Right lobe of liver (tissue), 4 donors: ENCODE results near the gene GALK1.

ENCODE experiments used
- CTCF ChIP-seq, 4 donors: fragments of 200-600 bp in 3 of 4; fragments of 450-650 bp in 1 of 4; IDR thresholded peaks; one replicate each; pipeline versions ENCODE4 v1.5.1 to v1.8.0; 2016 to 2022; ENCODE audit warnings: antibody characterized with exemption in 4 of 4, mild to moderate bottlenecking in 2 of 4
- POLR2A ChIP-seq: fragments of 450-650 bp; IDR thresholded peaks from one replicate; pipeline ENCODE4 v1.6.1; 2017; ENCODE audit warnings: antibody characterized with exemption, mild to moderate bottlenecking
- donor health status: DM: no; HTN: no; CAD: no.
- donor health status: DM: no; HTN: no; CAD: no.
- donor health status: DM: no; HTN: yes; CAD: no.

GRCh38 chr17:75779250-75779986 is 14.4 kb upstream of the GALK1 start:
- TF ChIP-seq POLR2A (peak; percentile 100), CTCF (IDR thresholded peaks at IDR 0.05) (peak in 2 of 4 donors; percentile 10 to 31)
